Ovary (tissue), 3 donors: ENCODE results near the gene CLECL1.

Source experiments
- EP300 ChIP-seq: sonication (generic); formaldehyde crosslinking; IDR thresholded peaks from one replicate; pipeline ENCODE4 v1.6.1; 2017; ENCODE audit warnings: antibody characterized with exemption
- POLR2A ChIP-seq: fragments of 450-650 bp; IDR thresholded peaks from one replicate; pipeline ENCODE4 v1.6.1; 2017; ENCODE audit warnings: antibody characterized with exemption, mild to moderate bottlenecking, moderate library complexity
- TF ChIP-seq, protein P1 (sequence below), 3 donors: fragments of 450-650 bp in 2 of 3; fragments of 200-600 bp in 1 of 3; IDR thresholded peaks; one replicate each; pipeline versions ENCODE4 v1.5.1 to v1.8.0; 2016 to 2022; ENCODE audit warnings: antibody characterized with exemption in 3 of 3, mild to moderate bottlenecking in 1 of 3
- donor health status: DM: no; HTN: no; CAD: no.

DNA sequence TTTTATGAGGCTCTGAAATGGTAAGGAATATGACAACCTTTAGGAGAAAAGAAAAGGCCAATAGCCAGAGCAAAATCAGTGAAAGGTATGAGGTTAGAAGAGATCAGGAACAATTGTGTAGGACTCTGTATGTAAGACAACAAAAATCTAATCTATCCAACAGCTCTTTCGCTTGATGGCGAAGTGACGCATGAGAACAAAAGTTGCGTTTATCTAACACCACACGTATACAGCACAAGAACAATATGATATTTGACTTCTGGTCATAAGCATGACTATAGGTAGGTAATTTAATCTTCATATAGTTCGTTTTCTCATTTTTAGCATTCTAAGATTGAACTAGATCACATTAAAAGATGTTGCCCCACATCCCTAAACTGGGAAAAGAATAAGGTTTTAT lies 1.5 kb downstream of the CLECL1 start:
- TF ChIP-seq, protein P1, sequence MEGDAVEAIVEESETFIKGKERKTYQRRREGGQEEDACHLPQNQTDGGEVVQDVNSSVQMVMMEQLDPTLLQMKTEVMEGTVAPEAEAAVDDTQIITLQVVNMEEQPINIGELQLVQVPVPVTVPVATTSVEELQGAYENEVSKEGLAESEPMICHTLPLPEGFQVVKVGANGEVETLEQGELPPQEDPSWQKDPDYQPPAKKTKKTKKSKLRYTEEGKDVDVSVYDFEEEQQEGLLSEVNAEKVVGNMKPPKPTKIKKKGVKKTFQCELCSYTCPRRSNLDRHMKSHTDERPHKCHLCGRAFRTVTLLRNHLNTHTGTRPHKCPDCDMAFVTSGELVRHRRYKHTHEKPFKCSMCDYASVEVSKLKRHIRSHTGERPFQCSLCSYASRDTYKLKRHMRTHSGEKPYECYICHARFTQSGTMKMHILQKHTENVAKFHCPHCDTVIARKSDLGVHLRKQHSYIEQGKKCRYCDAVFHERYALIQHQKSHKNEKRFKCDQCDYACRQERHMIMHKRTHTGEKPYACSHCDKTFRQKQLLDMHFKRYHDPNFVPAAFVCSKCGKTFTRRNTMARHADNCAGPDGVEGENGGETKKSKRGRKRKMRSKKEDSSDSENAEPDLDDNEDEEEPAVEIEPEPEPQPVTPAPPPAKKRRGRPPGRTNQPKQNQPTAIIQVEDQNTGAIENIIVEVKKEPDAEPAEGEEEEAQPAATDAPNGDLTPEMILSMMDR (IDR thresholded peaks at IDR 0.05): no peak
- TF ChIP-seq POLR2A: no peak
- no peak for TF ChIP-seq EP300
